HG03575 (cell line): Measurements from ENCODE around the gene TEAD1.

ENCODE experiments used
- ATAC-seq: cut with Tn5 transposase; IDR thresholded peaks from one replicate; pipeline ENCODE4 v1.9.1; 2021; ENCODE audit not compliant: unreplicated experiment, insufficient number of reproducible peaks, low FRiP score; ENCODE audit errors: extremely low read depth

TEAD1 gene

DNA sequence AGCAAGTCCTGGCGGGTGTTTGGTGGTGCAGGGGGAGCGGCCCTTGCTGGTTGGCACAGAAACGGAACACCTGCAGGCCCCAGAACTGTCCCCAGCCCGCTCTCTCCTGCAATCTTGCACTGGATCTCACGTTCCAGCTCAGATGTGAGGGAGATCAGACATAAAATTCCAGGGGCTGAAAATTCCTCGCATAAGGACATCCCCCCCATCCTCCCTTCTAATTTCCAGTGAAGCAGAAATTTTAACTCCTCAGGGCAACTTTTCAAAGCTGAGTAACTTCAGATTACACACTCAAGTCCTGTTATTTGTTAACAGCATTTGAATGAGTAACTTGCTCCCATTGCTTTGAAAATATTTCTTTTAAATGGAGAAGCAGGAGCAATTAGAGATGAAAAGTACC is 294.6 kb downstream of the TEAD1 start:
- no peak for ATAC-seq

- ATAC-seq: no peak
Observed at GRCh38 chr11:12971955-12972354, 297.7 kb downstream of the TEAD1 start.

GRCh38 chr11:12973528-12974181 is 299.4 kb downstream of the TEAD1 start:
- no peak for ATAC-seq

- ATAC-seq: no peak
Observed at GRCh38 chr11:12975195-12975594, 301.0 kb downstream of the TEAD1 start.

DNA sequence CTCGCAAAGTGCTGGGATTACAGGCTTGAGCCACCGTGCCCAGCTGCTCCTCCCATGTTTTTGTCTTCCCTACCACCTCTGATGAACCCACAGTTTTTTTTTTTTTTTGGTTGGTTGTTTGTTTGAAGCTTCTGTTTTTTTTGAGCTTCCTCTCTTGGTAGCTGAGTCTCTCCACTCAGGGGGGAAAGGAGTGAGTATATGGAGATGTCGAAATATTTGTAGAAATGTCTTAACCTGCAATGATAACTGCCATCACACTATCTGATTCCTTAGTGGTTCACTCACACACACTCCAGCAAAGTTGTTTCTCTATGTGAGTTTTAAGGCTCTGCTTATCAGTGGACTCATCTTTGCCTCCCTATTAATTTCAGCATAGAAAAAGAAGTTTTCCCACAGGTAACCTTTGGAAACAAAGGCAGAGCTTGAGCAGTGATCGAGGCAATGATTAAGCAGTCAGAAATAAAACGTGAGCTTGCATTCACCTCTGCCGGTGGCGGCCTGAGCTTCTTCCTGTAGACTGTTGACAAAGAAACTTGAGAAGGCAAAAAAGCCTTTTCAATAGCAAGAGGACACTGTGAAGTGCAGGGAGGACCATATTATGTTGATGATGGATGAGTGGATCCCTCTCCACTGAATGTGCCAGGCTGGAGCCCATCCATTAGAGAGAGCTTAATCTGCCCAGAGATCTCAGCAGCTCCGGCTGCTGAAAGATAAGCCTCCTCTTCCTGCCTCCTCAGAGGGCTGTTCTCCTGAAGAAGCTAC is 305.9 kb downstream of the TEAD1 start:
- ATAC-seq: no peak

- ATAC-seq: no peak
Observed at GRCh38 chr11:12981676-12982522, 307.7 kb downstream of the TEAD1 start.

DNA sequence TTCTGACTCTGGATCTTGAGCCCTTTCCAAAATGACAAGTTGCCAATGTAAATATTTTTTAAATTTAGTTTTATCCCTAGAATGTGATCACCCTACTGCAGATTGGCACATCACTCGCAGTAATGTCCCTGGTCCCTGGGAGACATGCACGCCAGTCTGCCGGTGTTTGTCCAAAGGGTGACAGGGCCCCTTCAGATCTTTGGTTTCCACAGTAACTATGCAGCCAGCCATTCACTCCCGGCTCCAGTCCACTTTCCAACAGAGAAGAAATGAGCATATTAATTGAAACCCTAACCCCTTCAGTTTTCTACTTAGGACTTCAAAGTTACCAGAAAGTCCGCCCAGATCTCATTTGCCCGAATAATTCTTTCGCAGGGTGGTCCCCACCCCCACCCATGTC is 309.1 kb downstream of the TEAD1 start:
- no peak for ATAC-seq

DNA sequence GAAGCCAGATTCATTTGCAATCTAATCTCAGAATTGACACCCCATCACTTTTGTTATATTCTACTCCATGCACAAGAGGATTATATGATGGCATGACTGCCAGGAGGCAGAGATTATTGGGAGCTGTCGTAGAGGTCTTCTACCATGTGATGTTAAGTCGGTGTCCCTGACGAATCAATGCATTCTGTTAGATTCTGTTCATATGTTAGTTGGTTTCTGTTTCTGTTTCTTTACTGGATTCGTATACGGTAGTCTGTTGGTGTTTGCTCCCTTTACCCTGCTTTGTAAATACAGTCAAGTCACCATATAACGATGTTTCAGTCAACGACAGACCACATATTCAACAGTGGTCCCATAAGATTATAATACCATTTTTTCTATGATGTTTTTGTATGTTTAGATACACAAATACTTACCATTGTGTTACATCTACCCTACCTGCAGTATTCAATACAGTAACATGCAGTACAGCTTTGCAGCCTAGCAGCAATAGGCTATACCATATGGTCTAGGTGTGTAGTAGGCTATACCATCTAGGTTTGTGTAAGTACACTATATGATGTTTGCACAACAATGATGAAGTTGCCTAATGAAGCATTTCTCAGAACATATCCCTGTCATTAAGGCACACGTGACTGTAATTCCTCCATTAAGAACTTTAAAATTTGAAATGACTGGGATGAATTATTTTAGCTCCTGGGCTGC is 312.1 kb downstream of the TEAD1 start:
- no peak for ATAC-seq

DNA sequence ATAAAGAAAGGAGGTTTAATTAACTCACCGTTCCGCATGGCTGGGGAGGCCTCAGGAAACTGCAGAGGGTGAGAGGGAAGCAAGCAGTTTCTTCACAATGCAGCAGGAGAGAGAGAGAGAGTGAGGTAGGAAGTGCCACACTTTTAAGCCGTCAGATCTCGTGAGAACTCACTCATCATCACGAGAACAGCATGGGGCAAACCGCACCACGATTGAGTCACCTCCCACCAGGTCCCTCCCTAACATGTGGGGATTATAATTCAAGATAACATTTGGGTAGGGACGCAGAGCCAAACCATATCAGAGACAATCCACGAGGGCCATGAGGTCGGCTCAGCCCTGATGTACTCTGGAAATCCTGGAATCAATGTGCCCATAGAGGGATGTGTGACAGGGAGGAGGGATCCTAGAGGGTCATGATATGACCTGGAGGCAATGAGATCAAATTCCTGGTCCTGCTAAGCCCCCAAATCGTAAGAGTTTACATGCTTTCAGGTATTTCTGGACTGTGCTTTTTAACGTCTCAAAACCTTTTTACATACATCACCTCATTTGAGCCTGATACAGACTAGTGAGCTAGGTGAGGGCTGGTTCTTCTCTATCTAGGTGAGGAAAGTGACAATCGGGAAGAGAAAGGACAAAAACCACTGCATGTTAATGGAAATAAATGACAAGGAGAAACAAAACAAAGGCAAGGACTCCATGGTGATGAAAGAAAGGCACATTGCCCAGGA is 315.4 kb downstream of the TEAD1 start:
- no peak for ATAC-seq

DNA sequence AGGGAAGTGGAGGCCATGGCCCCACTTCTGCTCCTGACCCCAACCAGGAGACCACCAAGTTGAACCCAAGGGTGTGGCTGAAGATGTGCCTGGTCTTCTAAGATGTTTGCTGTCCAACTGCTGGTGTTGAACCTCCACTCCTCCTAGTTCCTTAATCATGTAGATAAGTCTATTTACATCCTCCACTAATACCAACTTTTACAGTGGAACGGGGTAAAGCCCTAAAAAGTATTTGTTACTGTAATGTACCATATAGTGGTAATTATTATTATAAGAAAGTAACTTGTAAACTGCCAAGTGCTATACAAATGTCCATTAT is 315.9 kb downstream of the TEAD1 start:
- no peak for ATAC-seq

DNA sequence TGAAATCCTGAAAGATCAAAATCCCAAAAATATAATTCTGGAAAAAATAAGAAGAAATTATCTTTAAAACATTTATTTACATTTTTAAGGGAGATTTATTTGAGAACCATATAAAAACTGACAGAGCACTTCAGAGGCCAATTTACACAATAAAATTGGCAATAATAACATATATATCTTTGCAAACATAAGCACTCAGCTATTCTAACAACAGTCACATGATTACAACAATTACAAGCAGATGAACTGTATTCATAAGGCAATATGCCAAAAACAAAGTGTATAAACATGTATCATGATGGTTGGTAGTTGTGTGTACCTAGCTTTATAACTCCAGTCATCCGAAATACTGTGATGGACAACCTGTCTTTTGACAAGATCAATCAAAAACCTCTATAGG is 317.2 kb downstream of the TEAD1 start:
- ATAC-seq: no peak

DNA sequence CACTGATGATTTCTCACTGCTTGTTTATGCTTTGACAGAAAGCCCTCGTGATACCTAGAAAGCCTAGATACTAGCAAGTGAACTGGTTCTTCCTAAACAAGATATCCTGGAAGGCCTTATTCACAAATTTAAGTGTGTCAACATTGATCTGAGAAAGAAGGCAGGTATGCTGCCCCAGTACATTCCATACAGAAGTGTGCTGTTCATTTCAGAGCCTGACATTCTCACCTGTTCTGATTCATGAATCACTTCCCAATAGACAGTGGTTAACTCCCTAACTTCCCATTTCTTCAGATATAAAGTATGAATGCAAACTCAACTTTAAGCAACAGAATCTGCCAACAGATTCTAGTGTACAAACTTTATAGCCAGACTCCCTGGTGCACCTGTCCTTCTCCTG is 319.4 kb downstream of the TEAD1 start:
- ATAC-seq: no peak
